Stimulated activated CD4-positive, alpha-beta T cell treated with anti-CD3 and anti-CD28 coated beads, Interleukin-15, amount 100 ng/mL, for 24 hours (primary cell): Measurements from ENCODE around the gene ADK.
A peak's percentile ranks its signal among the peaks of the same experiment; 100 is the strongest.
"Not testable (repeated sequence)": the region's sequence is repeated elsewhere in the genome, so short reads cannot be mapped to it uniquely, and the experiment has no call there.

Experiments
- DNase-seq: peaks from one replicate; pipeline ENCODE4 v3.0.0-alpha.2; 2020

The ADK gene

DNA sequence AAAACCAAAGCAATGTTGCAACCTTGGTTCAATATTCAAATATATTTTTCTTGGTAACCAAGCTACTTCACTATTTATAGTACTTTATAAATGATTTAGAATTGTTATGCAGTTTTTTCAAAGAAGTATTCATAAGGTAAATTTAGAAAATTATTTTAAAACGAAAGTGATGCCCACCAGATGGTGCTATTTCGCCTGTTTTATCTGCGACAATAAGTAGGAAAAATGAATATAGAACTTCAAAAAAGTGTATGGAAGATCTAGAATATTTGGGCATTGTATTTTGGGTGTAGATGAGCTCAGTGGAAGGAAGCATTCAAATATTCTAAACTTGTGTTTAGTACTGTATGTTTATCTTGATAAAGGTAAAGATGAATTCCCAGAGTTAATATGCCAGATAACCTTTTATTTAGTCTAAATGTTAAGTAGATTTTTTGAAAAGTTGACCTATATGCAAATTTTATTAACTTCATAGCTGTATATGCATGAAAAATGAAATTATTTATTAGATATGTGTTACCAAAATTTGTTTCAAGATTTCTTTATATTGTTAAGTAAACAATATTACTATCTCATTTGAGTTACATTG is 93.2 kb downstream of the ADK start:
- peak; percentile 13 for DNase-seq

DNA sequence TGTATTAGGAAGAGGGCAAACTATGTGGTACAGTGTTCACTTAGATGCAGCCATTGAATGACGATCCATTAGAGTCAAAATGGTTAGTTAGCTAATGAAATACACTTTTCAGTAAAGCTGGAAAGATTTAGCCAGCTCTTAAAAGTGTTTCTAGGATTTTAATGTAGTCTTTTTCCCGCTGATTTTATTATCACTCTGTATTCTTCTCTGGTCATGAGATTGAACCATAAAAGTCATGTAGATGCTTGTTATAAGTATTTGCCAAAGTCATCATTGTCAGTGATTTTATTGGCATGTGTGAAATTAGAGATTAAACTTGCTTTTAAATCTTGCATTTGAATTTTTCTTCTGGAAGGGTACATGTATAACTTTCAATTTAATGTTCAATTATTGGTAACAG is 93.8 kb downstream of the ADK start:
- no peak for DNase-seq

DNA sequence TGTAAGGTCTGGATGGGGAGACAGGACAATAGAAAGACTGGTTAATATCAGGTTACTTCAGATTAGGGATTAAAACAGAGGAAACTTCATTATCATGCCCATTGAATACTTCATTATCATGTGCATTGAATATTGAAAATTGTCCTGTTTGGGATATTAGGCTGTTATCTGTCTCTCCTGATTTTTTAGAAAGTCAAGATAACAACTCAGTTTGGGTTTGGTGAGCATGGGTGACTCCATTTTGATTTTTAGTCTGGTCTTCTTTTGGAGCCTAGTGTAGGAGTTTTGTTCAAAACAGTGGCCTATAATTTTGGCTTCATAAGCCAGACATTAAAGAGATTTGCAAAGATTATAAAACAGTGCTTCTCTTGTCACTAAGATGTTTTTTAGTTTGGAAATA is 95.5 kb downstream of the ADK start:
- no peak for DNase-seq

DNA sequence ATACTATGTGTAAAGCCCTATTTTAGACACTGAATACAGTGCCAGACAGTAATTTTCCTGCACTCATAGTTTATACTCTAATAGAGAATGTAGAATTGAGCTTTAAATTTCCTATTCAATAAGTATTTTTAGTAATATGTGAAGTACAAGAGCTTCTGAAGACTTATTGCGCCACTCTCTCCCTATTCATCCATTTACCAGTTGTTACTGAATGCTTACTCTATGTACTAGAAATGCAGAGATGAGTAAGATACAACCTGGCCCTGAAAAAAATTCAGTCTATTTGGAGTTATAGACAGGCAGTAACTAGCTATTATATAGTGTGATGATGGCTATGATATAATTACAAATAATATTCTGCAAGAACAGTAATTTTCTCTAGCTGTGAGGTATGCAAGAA is 98.8 kb downstream of the ADK start:
- DNase-seq = no peak

- no peak for DNase-seq
Measured at GRCh38 chr10:74255214-74255613, 104.2 kb downstream of the ADK start.

GRCh38 chr10:74255888-74256357 is 104.9 kb downstream of the ADK start:
- no peak for DNase-seq

DNA sequence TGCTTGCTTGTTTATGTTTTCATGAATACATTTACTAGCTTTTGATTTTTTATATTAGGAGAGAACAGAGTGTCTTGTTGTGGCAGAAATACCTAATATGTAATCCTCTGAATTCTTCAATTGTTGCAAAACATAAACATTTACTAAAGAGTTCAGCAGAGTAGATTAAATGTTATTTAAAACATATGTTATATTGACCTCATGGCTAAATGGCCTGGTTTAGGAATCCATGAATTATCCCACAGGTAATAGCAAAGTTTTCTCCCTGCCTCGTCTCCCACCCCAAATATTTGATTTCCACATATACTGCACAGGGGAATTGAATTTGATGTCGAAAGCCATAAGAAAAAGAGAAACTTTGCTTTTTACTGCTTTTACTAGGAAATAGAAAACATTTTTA is 111.8 kb downstream of the ADK start:
- no peak for DNase-seq

DNA sequence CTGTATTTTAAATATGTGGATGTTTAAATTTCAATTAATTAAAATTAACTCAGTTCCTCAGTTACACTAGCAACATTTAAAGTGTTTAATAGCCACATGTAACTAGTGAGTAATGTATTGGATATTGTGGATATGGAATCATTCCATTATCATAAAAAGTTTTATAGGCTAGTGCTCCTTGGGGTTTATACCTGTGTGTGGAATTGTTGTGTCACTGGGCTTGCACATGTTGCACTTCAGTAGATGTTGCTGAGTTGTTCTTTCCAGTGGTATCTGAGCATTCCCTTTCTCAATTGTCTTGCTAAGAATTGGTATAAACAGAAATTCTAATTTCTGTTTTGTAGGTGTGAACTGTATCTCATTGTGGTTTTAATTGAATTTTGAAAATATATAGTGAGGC is 113.0 kb downstream of the ADK start:
- DNase-seq = no peak

DNA sequence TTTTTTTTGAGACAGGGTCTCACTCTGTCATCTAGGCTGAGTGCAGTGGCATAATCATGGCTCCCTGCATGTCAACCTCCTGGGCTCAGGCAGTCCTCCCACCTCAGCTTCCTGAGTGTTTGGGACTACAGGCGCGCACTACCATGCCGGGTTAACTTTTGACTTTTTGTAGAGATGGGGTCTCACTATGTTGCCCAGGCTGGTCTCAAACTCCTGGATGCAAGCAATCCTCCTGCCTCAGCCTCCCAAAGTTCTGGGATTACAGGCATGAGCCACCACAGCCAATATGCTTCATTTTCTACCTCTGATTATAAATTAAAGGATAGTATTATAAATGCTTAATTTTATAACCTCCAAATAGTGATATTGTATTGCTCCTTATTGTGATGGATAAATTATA is 121.3 kb downstream of the ADK start:
- DNase-seq = no peak

- no peak for DNase-seq
Measured at GRCh38 chr10:74275755-74276290, 124.8 kb downstream of the ADK start.

DNA sequence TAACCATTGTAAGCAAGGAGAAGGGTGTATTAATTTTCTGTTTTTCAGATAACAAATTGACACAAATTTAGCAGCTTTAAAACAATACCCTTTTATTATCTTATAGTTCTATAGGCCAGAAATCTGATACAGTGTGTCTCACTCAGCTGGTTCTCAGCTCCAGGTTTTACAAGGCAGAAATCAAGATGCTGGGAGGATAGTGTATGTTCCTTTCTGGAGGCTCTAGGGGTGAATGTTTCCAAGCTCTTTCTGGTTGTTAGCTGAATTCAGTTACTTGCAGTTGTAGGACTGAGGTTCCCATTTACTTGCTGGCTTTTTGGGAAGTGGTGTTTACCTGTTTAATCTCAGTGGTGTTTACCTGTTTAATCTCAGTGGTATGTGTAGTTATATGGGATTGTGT is 125.4 kb downstream of the ADK start:
- no peak for DNase-seq

GRCh38 chr10:74282151-74282847 is 131.3 kb downstream of the ADK start:
- no peak for DNase-seq

- no peak for DNase-seq
Measured at GRCh38 chr10:74282848-74283210, 131.8 kb downstream of the ADK start.

DNA sequence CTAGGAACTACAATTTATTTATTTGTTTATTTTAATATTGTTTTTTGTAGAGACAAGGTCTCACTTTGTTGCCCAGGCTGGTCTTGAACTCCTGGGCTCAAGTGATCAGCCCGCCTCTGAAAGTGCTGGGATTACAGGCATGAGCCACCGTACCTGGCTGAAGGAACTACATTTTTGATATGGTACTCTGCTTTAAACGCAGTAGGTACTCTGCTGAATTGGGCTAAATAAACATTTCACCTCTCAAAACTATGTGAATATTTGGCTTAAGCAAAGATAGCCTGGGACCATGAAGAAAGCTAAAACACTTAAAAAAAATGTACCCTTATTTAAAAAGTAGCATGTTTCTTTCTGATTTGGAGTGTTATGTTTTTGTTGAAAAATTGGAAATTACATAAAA is 138.2 kb downstream of the ADK start:
- no peak for DNase-seq

DNA sequence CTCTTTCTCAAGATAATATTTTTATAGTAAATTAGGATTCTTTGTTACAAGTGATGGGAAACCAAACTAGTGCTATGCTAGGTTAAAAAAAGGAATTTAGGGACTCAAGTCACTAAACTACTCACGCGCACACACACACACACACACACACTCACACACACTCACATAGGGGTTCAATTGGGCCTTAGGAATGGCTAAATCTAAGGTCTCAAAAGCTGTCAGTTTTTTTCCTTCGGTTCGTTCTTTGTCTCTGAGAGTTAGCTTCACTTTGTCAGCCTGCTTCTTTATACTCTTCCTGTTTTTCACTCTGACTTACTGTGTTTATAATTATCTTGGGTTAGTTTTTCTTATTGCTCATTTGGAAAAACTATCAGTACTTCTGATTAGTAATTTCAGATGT is 138.9 kb downstream of the ADK start:
- no peak for DNase-seq

DNA sequence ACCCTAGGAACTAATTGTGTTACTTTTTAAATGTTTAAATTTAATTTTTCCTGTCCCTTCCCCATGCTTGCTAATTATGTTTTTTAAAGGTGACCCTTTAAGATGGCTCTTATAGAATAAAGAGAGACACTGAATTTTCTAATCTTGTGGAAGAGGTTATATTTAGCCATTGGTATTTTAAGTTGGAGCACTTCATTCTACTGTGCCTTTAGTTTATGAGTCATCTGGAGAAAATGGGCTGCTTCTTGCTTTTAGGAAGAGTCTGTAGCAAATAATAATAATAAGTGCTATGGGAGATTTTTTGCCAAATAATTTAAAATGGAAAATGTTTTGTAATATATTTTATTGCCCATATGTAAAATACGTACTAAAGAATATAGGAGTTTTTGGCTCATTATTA is 139.7 kb downstream of the ADK start:
- no peak for DNase-seq

GRCh38 chr10:74292871-74293427 is 141.9 kb downstream of the ADK start:
- no peak for DNase-seq

DNA sequence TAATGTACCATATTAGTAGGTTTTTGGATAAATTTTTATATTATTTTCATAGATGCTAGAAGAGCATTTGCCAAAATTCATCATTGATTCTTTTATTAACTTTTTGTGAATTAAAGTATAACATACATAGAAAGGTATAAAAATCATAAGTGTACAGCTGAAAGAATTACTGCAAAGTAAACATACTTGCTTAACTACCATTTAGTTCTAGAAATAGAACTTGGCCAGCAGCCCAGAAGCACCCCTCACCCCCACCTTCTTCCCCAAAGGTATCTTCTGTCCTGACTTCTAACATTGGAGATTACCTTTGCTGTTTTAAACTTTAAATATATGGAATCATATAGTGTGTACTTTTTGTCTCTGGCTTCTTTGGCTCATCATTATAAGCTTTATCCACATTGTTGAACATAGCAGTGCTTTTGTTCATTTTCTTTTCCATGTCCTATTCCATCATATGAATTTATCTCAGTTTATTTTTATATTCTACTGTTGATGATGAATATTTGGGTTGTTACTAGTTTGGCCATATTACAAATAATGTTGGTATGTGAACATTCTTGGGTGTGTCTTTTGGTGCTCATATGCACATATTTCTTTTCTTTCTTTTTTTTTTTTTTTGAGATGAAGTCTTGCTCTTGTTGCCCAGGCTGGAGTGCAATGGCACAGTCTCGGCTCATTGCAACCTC is 142.8 kb downstream of the ADK start:
- DNase-seq = no peak

DNA sequence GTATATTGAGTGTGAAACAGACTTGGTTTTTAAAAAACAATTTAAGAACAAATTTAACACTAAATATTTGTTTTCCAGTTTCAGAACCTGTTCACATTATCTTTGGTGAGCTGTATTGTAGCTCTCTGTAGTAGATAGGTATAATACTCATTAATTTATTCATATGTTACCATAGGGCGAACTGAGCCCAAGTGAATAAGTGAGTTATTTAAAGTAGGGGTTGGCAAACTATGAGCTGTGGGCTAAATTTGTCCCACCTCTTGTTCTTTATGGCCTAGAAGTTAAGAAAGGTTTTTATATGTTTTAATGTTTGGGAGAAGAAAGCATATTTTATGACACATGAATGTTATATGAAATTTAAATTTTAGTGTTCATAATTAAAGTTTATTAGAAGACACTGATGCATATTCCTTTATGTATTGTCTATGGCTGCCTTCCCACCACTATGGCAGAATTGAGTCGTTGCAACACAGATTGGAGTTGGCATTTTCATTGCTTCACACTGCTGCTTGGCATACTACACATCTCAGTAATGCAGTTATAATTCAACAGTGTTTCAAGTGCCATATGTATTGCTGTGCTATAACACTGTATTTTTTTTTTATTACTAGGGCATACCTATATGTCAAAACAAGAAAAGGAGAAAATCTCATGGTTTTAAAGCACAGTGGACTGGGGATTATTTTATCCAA is 146.5 kb downstream of the ADK start:
- no peak for DNase-seq

- DNase-seq = not testable (repeated sequence)
Measured at GRCh38 chr10:74300074-74300621, 149.1 kb downstream of the ADK start.

DNA sequence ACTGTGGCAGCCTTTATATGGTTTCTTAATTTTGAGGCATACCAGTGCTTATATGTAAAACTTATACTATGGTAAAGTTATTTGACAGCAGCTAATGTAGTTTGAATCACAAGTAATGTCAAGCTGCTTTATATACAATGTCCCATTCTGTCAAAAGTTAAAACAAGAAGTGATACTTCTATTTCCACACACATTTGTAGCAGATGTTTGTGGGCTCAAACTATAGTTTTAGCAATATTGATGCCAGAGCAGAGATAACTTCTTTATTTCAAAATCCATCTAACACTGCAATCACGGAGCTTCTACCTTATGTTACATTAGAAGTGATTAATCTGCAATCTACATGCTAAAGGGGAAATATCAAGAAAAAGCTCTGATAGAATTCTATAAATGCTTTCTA is 149.6 kb downstream of the ADK start:
- no peak for DNase-seq

GRCh38 chr10:74305730-74306129 is 154.7 kb downstream of the ADK start:
- DNase-seq = no peak
